T47D (cell line): ENCODE measurements around the gene PACSIN2.

Experiments used
- DNase-seq, 2 experiments: peaks; one replicate each; pipeline versions ENCODE4 v3.0.0 to v3.0.0-alpha.2; 2011 to 2012; ENCODE audit warnings: low read depth in 1 of 2, low spot score in 1 of 2
- JUND ChIP-seq: IDR thresholded peaks from 2 replicates; pipeline ENCODE4 v1.6.1; 2012; ENCODE audit warnings: low read depth
- in situ Hi-C: cut with HindIII; loops from 2 replicates; pipeline ENCODE4 v1.10.0; 2016; ENCODE audit warnings: low sequenced_read_pairs, low pct_unique_long_range_greater_than_20kb

PACSIN2 gene

DNA sequence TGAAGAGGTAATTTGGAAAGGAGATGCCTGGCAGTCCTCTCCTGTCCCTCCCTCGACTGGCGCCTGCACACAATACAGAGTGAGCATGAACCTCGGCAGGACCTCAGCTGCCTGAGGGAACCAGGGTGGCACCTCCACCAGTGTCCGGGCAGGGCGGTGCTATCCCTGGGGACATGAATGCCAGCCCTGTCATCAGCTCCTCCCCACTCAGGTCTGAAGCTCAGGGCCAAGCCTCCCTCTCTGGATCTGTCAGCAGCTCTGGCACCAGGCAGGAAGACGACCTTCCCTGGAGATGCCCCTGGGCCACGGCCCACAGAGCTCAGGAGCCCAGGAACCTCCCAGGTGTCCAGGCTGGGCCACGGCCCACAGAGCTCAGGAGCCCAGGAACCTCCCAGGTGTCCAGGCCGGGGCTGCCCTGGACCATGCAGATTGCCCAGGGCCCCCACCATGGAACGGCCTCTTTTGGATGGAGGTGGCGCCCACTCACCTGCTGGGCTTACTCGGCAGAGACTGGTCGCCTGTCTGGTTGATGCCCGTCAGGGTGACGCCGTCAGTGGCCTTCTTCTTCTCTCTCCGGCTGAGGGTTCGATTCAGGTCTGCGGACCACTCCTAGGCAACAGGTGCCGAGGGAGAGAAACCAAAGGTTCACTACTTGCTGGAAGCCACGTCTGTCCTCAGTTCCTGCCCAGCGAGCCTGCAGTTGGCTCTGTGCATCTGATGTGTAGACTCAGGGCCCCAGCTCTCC, 136.2 kb downstream of the PACSIN2 start:
- TF ChIP-seq JUND, result no peak
- no peak for DNase-seq
- in situ Hi-C loops, result no loop called here

DNA sequence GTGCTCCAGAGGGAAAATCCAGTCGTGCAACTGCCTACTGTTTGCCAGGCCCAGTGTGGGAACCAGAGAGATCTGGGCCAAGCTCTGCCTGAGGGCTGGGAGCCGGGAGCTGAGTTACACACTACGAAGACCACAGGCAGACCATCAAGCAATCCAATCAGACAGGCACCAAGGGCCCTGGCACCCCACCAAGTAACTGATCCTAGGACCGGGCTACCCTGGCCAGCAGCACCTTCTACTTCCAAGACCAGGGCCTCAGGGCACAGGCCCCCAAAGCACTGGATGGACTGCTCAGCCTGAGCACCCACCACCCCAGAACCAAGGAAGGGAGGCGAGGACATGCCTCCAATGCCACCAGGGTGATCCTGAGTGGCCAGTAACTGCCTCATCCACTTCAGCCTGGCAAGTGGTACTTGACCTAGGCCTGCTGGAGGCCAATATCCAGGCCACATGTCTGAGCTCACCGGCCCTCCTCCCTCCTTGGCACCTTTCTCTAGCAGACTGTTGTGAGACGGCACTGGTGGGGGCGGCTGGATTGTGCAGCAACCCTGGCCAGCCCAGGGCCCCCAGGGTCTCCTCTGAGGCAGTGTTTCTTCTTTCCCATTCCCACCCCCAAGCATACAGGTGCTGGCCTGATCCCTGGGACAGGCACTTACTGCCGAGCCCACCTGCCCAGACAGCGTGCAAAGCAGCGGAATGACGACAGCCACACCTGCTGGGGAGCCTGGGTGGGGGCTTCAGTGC, 137.2 kb downstream of the PACSIN2 start:
- DNase-seq, result no peak

DNA sequence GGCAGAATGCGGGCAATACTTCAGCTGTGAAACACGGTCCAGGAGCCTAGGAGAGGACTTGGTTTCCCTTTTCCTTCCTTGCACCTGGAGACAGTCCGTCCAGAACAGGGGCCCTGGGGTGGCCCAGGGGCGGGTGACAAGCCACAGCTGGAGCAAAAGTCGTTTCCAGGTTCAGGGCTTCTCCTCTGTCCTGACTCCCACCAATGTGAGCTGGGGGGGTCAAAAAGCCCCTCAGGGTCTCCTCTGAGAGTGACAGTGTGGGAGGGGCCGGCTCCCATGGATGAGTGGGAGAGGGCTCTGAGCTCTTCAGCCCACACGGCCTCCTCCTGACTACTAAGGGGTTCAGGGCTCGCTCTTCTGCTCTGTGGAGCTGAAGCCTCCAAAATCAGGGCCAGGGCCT, 137.8 kb downstream of the PACSIN2 start:
- TF ChIP-seq JUND, result no peak
- in situ Hi-C loops, result no loop called here

More for the DNA sequence above, 137.2 kb downstream of the PACSIN2 start:
- TF ChIP-seq JUND, result no peak
- in situ Hi-C loops, result no loop called here

DNA sequence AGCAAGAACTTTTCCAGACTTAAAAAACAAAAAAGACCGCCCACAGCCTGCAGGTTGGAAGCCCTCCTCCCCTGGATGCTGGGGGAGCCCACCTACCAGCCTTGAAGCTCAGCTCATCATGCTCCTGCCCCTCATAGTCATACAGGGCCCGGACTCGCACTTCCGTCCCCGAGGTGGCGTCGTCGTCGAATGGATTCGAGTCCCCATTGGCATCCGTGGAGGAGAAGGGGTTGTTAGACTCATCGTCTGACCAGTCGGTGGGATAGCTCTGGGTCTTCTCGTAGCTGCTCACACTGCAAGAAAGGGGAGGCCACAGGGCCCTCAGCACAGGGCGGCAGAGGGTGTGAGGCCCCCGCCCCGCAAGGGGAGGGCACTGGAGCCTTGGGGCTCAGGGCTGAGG, 138.9 kb downstream of the PACSIN2 start:
- DNase-seq, result no peak
- no peak for TF ChIP-seq JUND
- in situ Hi-C loops, result no loop called here

More for the DNA sequence above, 137.8 kb downstream of the PACSIN2 start:
- DNase-seq, result no peak

DNA sequence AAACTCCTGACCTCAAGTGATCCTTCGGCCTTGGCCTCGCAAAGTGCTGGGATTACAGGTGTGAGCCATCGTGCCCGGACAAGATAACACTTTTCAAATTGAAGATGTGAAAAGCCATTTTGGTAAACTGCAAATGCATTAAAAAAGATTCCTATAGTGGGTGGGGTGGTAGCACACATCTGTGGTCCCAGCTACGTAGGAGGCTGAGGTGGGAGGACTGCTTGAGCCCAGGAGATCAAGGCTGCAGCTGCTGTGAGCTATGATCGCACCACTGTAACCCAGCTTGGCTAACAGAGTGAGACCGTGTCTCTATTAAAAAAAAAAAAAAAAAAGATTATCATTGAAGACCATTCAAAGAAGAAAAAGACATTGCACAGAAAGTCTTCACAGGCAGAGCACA, 140.9 kb downstream of the PACSIN2 start:
- DNase-seq, result no peak
- TF ChIP-seq JUND, result no peak
- in situ Hi-C loops, result no loop called here

DNA sequence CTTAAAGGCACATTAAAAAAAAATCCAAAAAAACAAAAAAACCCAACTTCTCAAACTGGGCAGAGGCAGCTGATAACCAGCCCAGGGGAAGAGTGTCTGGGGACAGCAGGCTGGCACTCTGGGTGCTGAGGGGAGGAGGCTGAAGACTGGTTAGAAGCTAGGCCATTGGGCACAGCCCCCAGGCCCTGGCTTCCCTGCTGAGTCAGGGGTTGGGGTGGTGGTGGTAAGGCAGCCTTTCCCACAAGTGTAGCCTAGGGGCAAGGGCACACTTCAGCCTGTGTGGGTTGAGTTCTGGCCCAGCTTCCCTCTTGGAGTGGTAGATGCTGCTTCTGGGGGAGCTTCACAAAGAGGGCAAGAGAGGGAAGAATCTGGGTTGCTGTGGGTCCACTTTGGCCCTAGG, 141.6 kb downstream of the PACSIN2 start:
- no peak for DNase-seq
- no peak for TF ChIP-seq JUND
- in situ Hi-C loops, result no loop called here

DNA sequence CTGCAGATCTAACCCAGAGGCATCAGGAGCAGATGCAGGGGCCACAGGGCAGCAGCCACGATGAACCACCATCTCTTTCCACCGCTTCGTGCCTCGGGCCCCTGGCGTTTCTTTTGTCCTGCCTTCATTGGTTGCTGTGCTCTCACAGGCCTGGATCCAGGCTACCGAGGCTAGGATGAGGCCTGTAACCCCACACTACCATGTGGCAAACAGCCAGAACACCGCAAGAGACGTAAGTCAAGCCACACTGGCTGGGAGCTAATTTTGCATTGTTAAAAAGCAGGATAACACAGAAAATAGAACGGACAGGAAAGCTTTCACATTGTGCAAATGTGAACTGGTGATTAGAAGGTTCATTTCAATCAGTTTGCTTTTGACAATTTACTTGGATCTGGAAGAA, 142.1 kb downstream of the PACSIN2 start:
- TF ChIP-seq JUND, result no peak
- no peak for DNase-seq
- in situ Hi-C loops, result no loop called here

DNA sequence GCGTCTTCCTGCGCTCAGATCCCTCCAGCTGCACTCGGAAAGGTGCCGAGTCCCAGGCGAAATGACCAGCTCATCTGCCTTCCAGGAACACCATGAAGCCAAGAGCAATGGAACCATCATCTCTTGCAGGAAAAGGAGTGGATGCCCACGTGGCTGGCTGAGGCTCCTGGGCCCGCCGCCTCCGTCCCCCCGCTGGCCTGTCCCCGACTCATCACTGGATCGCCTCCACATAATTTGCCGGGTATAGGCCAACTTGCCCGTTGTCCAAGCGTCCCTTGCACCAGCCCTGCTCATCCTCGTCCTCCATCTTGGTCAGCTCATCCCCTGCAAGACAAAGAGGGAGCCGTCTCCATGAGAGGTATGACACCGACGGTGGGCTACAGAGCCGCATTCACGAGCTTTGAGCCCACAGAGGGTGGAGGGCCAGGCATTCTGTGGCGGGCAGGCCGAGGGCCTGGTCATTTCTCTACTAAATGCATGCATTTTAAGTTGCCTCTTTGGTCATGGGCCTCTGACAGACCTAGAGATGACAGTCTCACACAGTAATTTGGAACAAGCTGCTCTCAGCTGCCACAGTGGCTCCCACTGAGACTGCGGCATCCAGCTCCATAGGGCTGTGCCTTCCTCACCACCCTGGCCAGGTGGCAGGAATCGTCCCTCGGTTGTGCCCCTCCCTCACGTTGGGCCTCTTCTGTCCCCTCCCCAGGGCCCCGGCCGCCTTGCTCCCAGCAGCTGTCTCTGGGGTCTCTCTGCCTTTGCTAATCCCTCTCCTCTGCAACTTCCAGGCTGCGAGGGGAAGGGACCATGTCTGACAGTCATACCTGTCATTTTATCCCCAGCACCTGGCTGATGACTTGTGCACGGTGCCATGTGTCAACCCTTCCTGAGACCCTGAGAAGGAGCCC, 143.6 kb downstream of the PACSIN2 start:
- DNase-seq, result no peak
- in situ Hi-C loops, result no loop called here
- TF ChIP-seq JUND, result no peak

DNA sequence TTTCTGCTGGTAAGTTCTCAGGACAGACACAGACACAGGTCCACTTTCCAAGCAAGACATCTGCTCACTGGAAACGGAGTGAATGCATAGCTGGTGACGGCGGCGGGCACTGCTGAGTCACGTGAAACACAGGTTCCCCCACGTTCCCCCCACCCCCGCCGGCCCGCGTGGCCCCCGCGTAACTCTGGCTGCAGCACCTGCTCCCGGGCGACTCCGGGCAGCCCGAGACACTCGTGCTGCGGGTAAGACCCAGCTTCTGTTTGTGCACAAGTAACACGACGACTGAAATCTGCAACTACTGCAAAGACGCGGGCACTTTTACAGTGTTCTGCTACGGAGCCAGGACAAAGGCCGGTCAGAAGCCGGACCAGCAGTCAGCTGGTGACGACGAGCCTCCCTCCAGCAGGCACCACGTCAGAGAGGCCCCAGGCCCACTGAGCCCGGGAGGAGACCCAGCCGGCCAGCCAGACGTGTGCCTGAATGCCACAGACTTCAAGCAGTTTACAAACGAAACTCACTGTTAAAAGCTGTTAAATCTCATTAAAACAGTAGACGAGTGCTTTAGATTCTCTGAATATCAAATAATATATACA, 145.0 kb downstream of the PACSIN2 start:
- in situ Hi-C loops, result no loop called here
- no peak for DNase-seq
- TF ChIP-seq JUND, result no peak

DNA sequence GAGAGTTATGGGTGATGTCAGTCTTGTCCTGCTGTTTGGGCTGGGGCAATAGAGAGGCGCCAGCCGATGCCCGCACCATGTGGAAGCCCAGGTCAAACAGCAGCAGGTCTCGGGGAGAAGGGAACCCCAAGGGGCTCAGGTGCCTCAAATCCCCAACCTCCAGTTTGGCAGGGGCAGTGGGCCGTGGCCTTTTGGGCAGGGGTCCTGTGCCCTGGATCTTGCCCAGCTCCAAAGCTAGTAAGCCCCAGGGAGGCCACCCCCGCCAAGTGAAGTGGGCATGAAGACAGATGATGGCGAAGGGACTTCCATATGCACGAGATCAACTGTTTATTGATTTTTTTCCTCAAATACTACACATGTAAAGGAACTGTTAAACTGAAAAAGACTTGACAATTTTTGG, 145.5 kb downstream of the PACSIN2 start:
- in situ Hi-C loops, result no loop called here
- no peak for TF ChIP-seq JUND
- no peak for DNase-seq

DNA sequence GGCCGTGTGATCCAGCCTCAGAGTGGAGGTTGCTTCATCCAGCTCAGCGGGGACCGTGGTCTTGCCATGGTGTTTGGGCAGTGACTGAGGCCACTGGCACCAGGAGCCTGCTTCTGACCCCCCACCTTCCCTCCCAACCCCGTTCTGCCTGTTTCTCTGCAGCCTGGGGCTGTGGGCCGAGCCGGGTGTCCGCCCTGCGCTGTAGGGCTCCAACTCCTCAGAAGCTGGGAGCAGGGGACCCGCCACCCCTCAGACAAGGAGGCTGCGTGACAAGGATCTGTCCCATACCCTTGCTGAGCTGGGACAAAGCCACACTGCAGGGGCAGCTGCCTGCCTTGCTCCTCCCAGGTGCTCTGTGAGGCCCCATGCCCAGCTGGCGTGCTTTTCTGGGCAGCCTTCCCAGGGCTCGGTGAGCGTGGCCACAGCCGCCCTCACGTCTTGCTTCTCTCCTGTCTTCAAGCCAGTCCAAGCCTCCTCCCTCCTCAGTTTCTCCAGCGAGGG, 146.1 kb downstream of the PACSIN2 start:
- in situ Hi-C loops, result no loop called here
- TF ChIP-seq JUND, result no peak
- DNase-seq, result peak; percentile 21 to 39

DNA sequence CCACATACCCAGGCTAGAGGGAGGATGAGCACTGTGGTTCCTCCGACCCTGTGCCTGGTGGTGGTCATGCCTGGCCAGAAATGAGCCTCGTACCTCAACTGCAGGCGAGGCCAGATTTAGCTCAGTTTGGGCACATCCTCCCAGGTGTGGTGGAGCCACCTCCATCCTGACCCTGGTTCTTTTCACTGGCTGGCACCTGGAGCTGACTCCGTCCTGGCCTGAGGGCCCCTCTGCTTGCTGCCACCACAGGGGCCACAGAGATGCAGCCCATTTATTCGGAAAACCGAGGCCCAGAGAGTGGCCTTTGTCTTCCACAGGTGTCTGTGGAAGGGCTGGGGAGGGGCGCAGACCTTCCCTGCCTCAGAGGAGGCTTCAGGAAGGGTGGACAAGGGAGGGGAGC, 148.8 kb downstream of the PACSIN2 start:
- no peak for DNase-seq
- no peak for TF ChIP-seq JUND
- in situ Hi-C loops, result no loop called here

DNA sequence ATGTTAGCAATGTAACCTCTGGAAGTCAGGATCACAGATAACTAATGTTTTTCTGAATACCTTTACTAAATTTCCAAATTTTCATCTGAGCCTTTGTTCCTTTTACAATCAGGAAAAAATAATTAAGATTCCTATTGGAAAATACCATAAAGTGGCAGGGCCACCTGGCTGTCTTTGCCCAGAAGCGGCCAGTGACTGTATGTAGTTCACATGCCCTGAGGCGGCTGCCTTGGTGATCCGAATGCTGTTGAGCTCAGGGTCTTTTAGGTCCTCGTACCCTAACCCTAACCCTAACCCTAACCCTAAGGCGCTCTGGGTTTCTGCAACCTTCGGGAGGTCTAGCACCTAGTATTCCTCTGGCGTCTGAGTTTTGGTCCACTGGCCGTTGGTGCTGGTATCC, 149.4 kb downstream of the PACSIN2 start:
- DNase-seq, result no peak
- no peak for TF ChIP-seq JUND
- in situ Hi-C loops, result no loop called here
